Omental fat pad (tissue), 4 donors: Measurements from ENCODE around the gene UHRF2. TPM values are rescaled to one million over a fixed set of nuclear protein-coding genes. Genes with fewer than 3 reads are reported as not detected.

Experiments
- ATAC-seq: fragments of 150-250 bp; one replicate; pipeline ENCODE4 v1.9.1; 2016; ENCODE audit warnings: mild to moderate bottlenecking, moderate library complexity; ENCODE audit not compliant: low FRiP score
- DNase-seq: peaks from one replicate; pipeline ENCODE4 v3.0.0-alpha.2; 2019; ENCODE audit warnings: low spot score
- CTCF ChIP-seq, 3 donors: fragments of 450-650 bp; IDR thresholded peaks; one replicate each; pipeline ENCODE4 v1.5.1; 2016 to 2017; ENCODE audit warnings: antibody characterized with exemption in 3 of 3, mild to moderate bottlenecking in 3 of 3, moderate library complexity in 2 of 3
- total RNA-seq, 4 donors: library from RNA; depleted of rRNA; stranded (reverse); fragments of >200 nt; gene quantifications; one replicate each; pipeline ENCODE4 v1.1.0, GENCODE V29; 2016

Gene UHRF2
- total RNA-seq, 4 donors from 2014 or later: 33.6 to 74.7 (median 47.4) TPM

- no peak for DNase-seq
These were observed 607 bp downstream of the UHRF2 start for GRCh38 chr9:6413365-6414246.

GRCh38 chr9:6414247-6414641 is 1.2 kb downstream of the UHRF2 start:
- DNase-seq (no peak), ATAC-seq (no peak)
- TF ChIP-seq CTCF (IDR thresholded peaks at IDR 0.05): no peak

More at GRCh38 chr9:6413365-6414246, 607 bp downstream of the UHRF2 start:
- peak; percentile 39 for ATAC-seq
- no peak for TF ChIP-seq CTCF (IDR thresholded peaks at IDR 0.05)

- TF ChIP-seq CTCF (IDR thresholded peaks at IDR 0.05): no peak
These were observed 2.3 kb downstream of the UHRF2 start for GRCh38 chr9:6415266-6415665.

GRCh38 chr9:6417186-6417585 is 4.2 kb downstream of the UHRF2 start:
- TF ChIP-seq CTCF (IDR thresholded peaks at IDR 0.05): no peak
- no peak for DNase-seq

More at GRCh38 chr9:6415266-6415665, 2.3 kb downstream of the UHRF2 start:
- DNase-seq: no peak
- ATAC-seq: no peak

GRCh38 chr9:6418764-6419163 is 5.8 kb downstream of the UHRF2 start:
- no peak for TF ChIP-seq CTCF (IDR thresholded peaks at IDR 0.05)
- DNase-seq (no peak), ATAC-seq (no peak)

More at GRCh38 chr9:6417186-6417585, 4.2 kb downstream of the UHRF2 start:
- ATAC-seq: no peak

GRCh38 chr9:6424940-6425339 is 11.9 kb downstream of the UHRF2 start:
- TF ChIP-seq CTCF (IDR thresholded peaks at IDR 0.05): no peak
- no peak for DNase-seq
- no peak for ATAC-seq

GRCh38 chr9:6426117-6426516 is 13.1 kb downstream of the UHRF2 start:
- ATAC-seq: no peak
- DNase-seq: no peak
- TF ChIP-seq CTCF (IDR thresholded peaks at IDR 0.05): no peak
